Subcutaneous abdominal adipose tissue (tissue), 5 donors: Measurements from ENCODE around the gene ST3GAL5.

Experiments used
- H3K27ac ChIP-seq: one replicate; pipeline ENCODE4 v1.7.0; 2013; ENCODE audit warnings: low read depth, mild to moderate bottlenecking, inconsistent platforms, low read length, moderate library complexity
- H3K27me3 ChIP-seq, 5 donors: one replicate each; pipeline ENCODE4 v1.7.0; 2013; ENCODE audit warnings: low read length in 5 of 5, inconsistent platforms in 1 of 5; ENCODE audit not compliant: control insufficient read depth in 5 of 5, insufficient read depth in 4 of 5
- H3K36me3 ChIP-seq, 5 donors: one replicate each; pipeline ENCODE4 v1.7.0; 2013; ENCODE audit warnings: low read length in 5 of 5; ENCODE audit not compliant: control insufficient read depth in 5 of 5, insufficient read depth in 5 of 5
- H3K4me1 ChIP-seq, 5 donors: one replicate each; pipeline ENCODE4 v1.7.0; 2013; ENCODE audit warnings: low read length in 5 of 5, mild to moderate bottlenecking in 3 of 5, moderate library complexity in 1 of 5; ENCODE audit not compliant: control insufficient read depth in 5 of 5, insufficient read depth in 5 of 5
- H3K4me3 ChIP-seq, 5 donors: one replicate each; pipeline ENCODE4 v1.7.0; 2013; ENCODE audit warnings: low read length in 5 of 5, low read depth in 1 of 5
- H3K9ac ChIP-seq, 5 donors: one replicate each; pipeline ENCODE4 v1.7.0; 2013; ENCODE audit warnings: low read length in 5 of 5, mild to moderate bottlenecking in 4 of 5, moderate library complexity in 3 of 5
- H3K9me3 ChIP-seq, 5 donors: one replicate each; pipeline ENCODE4 v1.7.0; 2013; ENCODE audit warnings: low read length in 5 of 5; ENCODE audit not compliant: control insufficient read depth in 5 of 5
- donor health status: healthy.
- donor health status: healthy.
- donor health status: healthy.
- donor health status: healthy.
- donor health status: healthy.

ST3GAL5 gene

DNA sequence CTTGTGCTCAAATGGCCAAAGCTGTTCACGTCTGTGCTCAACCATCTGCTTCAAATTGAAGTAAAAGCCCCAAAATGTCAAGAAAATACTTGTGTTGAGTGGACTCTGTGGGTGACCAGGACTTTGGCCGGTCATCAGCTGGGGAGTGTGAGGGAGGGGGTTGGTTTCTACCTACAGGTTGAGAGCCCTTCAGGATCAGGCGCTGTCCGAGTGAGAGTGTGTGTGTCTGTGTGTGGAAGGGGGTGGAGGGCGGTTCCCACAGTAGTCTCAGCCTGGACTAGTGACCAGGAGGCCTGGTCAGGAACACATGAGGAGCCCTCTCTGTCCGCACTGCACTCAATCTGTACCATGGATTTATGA is 100.8 kb downstream of the ST3GAL5 start:
- Histone ChIP-seq H3K9me3 (no peaks in the 10 kb centered on the region), H3K4me3 (no peak overlapping the region), H3K4me1 (peaks cover 13 to 76% (median 34%) of the 10 kb centered on the region in 5 donors), H3K9ac (no peak overlapping the region), H3K27ac (no peak overlapping the region), H3K27me3 (no peaks in the 10 kb centered on the region), H3K36me3 (peaks cover 0 to 57% (median 27%) of the 10 kb centered on the region in 5 donors)

DNA sequence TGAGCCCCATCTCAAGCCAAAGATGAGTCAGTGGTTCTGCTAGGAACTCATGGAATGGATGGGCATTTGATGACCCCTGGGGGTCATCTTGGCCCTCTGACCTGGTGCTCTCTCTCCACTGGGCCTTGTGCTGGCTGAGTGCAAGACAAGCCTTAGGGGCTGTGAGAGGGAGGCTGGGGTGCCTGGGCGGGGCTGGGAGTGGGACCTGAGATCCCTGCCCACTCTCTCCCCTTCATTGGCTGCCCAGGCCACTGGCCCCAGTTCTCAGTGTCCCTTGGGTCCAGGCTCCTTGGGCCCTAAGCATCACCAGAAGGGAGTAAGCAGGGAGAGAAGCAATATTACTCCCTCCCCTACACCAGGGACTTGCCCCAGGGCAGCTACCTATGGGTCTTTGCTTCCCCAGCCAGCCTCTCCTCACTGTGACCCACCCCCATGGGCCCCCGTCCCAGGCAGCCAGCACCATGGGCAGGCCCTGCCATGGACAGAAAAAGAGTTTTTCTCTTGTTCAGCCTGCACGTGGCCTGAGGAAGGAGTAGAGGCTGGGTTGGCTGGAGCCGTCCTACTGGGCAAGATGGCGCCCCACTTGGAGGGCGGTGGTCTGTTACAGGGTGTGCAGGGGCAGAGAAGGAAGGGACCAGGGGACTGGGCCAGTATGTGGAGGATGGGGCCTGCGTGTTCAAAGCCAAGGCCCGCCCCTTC is 101.4 kb downstream of the ST3GAL5 start:
- Histone ChIP-seq H3K4me3 (no peak overlapping the region), H3K9ac (no peak overlapping the region), H3K27ac (no peak overlapping the region), H3K27me3 (no peaks in the 10 kb centered on the region), H3K4me1 (peaks cover 8 to 70% (median 29%) of the 10 kb centered on the region in 5 donors), H3K9me3 (no peaks in the 10 kb centered on the region), H3K36me3 (peaks cover 0 to 61% (median 27%) of the 10 kb centered on the region in 5 donors)
